Activated CD4-positive, alpha-beta T cell treated with anti-CD3 and anti-CD28 coated beads, Interleukin-2, Interleukin-6, amounts not matched to agents 100 ng/mL and 50 ng/mL, durations not matched to agents 16 hours and 8 hours (primary cell): ENCODE measurements around the gene SLIT3.
"Not testable (repeated sequence)": the region's sequence is repeated elsewhere in the genome, so short reads cannot be mapped to it uniquely, and the experiment has no call there.

Source experiments
- DNase-seq: peaks from one replicate; pipeline ENCODE4 v3.0.0-alpha.2; 2020

Gene SLIT3

DNA sequence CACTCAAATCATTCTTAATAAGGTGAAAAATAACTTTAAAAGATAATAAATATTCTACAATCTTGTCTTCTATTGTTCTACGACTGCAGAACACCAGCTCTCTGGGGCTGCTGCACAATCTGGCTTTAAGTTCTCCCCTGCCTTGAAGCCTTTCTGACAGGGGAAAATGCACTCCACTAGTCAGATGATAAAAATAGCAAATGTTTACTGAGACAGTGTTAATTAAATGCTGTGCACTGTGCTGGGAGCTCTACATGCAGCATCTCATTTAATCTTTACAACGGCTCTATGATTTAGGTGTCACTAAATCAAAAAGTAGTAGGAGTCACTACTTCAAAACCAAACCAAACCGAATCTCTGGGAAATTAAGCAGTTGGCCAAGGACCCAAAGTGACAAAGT lies 132.7 kb downstream of the SLIT3 start:
- DNase-seq: no peak

GRCh38 chr5:169166078-169166477 lies 134.9 kb downstream of the SLIT3 start:
- no peak for DNase-seq

GRCh38 chr5:169165052-169165451 lies 135.9 kb downstream of the SLIT3 start:
- DNase-seq: no peak

- no peak for DNase-seq
Observed at GRCh38 chr5:169164481-169164925, 136.4 kb downstream of the SLIT3 start.

DNA sequence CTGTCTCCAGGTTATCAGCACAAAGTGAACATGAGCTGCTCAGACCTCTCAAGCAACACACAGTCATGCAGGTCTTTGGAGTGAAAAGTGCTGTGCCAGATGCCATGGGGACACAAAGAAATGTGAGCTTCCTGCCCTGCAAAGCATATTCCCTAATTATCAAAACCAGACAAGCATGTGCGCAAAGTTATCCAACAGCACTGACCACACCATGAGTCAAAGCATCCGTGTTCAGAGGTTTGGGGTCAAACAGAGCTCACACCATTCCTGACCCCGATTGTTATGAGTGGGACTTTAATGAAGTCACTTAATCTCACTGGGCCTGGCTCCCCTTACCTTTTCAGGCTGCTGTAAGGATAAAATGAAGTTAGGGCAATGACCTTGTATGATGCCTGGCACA lies 138.5 kb downstream of the SLIT3 start:
- no peak for DNase-seq

GRCh38 chr5:169161022-169161680 lies 139.8 kb downstream of the SLIT3 start:
- DNase-seq: no peak

GRCh38 chr5:169160405-169160901 lies 140.5 kb downstream of the SLIT3 start:
- no peak for DNase-seq

- no peak for DNase-seq
Observed at GRCh38 chr5:169158764-169159163, 142.2 kb downstream of the SLIT3 start.

GRCh38 chr5:169157064-169157463 lies 143.9 kb downstream of the SLIT3 start:
- no peak for DNase-seq

DNA sequence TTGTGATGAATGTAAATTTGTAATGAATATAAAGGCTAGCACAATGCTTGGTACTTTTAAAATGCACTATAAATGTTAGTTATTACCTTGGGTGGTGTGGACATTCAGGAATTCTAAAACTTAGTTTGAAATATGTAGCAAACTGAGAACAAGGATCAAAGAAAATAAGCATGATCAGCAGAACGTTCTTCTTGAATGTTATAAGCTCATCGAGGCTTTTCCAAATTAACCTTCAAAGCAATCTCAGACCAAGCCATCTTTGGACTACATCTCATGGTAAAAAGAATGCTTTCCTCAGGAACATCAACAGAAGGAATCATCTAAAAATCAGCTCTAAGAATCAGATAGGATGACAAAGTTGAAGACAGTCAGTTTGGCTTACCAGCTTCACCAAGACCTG lies 146.3 kb downstream of the SLIT3 start:
- DNase-seq: no peak

DNA sequence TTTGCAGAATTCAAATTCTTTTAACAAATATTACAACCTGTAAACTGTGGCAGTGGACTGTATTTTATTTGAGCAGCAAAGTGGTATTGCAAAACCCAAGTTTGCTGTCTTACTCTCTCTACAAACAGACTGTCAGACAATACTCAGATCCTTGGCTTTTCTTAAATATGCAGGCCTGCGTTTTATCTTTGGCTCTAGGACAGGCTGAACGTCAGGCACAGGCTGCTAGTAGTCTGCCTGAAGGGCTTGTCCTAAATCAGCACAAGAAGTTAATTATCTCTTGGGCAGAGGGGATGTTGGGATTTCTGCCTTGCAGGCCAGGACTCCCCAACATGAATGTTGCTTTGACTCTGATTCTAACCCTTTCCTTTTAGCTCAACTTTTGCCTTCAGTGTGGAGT lies 147.5 kb downstream of the SLIT3 start:
- no peak for DNase-seq

- no peak for DNase-seq
Observed at GRCh38 chr5:169152946-169153345, 148.0 kb downstream of the SLIT3 start.

GRCh38 chr5:169152453-169152852 lies 148.5 kb downstream of the SLIT3 start:
- DNase-seq: no peak

DNA sequence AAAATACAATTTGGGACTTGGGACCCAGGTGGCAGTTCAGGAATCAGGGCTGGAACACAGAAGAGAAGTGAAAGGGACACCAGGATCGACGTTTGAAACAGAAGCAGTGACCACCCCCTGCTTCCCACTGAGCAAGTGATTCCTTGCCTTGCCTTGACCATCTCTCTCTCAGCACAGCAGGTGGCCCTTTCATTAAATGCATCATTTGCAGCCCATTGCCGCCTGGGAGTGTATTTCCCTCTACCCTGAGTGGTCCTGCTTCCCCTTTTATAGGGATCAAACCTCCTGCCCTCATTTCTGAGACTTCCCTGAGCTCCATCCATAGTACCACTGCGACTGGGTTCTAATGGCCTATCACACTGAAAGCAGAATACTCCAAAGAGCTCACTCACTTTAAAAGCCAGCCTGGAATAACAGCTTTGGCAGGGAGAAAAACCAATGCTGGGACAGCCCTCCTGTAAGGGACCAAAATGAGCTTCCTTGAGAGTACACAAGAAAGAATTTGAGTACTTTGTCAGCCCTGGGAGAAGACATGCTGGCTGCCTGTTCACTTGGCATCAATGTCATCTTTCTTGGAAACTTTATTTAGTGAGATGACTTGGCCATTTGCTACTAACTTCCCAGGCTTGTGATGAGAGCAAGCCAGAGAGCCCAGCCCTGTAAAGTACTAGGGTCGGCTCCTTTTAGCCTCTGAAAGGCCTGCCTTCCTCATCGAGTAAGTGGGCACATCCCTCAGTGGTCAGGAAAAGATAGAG lies 149.7 kb downstream of the SLIT3 start:
- DNase-seq: no peak

GRCh38 chr5:169150108-169150507 lies 150.8 kb downstream of the SLIT3 start:
- no peak for DNase-seq

- no peak for DNase-seq
Observed at GRCh38 chr5:169149317-169149716, 151.6 kb downstream of the SLIT3 start.

DNA sequence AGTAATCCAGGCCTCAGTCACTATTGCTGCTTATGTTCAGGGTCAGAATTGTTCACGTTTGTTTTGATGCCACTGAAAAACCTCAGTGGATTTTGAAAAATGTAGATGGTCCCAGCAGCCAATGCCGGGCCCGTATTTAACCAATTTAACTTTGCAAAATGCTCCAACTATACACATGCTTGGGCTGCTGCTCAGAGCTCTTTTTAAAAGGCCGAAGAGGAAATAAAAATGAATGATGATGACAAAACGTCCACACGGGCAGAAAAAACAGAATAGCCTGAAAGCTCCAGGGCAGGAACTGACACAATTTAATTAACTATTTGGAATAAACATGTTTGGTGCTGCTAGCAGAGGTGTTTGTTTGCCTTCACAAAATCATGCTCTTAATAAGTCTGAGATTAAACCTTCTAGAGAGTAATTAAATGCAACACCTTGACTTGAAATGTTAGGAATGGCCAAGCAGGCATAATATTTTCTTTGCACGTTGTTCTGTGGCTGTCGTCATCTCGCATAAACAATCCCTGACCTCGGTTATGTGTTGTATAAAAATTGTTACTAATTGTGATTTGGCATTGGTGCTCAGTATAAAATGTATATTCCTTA lies 152.7 kb downstream of the SLIT3 start:
- no peak for DNase-seq

DNA sequence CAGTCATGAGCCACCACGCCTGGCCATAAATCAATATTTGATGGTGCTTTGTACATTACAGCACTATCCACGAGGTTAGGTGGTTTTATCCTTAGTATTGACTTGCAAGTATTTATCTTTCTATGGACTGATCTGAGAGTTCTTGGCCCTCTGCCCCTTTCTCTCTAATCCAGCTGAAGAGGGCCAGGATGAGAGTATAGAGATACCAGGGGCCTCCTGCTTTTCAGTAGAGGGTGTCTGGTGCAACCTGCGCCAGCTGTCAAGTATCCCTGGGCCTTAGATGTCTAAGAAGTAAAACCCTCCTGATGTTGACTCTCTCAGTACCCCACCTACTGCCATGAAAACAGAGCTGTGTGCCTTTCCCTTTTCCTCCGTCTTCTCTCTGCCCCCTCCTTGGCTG lies 153.4 kb downstream of the SLIT3 start:
- DNase-seq: no peak

DNA sequence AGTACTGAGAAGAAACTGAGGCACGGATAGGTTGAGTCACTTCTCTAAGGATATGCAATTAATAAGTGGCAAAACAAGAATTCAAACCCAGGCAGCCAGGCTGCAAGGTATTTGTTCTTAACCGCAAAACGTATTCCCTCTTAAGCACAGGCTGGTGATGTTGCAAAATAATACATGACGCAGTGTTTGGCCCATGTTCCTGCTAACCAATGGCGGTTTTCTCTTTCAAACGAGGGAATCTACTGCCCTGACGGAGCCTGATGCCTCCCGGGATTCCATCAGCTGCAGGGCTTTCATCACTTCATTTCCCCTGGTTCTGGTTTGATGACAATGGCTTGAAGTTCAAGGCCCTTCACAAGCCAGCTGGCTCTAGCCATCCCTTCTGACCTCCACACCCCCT lies 154.8 kb downstream of the SLIT3 start:
- DNase-seq: no peak

DNA sequence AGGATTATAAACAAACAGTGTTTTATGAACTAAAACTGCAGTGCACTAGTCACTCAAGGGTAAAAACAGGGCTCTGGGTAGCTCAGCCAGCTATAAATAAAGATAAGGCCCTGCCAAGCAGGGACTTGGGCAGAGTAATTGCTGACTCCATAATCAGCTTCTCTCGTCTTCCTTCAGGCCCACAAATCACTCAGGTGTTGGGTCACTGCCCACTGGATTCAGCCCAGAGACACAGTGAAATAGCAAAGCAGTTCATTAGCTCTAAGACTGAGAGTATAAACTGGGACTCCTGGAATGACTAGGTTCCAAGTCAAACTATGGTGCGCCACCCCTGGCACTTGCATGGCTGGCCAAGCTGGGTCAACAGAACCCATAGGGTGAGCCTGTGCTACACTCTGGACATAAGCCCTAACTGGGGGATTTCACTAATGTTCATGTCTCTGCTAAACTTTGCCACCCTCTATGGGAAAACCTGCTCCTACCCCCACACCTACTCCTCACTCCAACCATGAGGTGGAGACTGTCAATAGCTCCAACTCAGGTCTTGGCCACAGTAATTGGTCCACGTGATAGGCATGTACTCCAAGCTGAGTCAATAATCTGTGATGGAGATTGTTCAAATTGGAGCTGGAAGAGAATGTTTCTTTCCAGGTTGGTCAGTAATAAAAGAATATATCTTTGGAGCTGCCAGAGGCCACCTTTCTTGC lies 158.5 kb downstream of the SLIT3 start:
- DNase-seq: no peak

GRCh38 chr5:169140215-169140614 lies 160.7 kb downstream of the SLIT3 start:
- DNase-seq: not testable (repeated sequence)

DNA sequence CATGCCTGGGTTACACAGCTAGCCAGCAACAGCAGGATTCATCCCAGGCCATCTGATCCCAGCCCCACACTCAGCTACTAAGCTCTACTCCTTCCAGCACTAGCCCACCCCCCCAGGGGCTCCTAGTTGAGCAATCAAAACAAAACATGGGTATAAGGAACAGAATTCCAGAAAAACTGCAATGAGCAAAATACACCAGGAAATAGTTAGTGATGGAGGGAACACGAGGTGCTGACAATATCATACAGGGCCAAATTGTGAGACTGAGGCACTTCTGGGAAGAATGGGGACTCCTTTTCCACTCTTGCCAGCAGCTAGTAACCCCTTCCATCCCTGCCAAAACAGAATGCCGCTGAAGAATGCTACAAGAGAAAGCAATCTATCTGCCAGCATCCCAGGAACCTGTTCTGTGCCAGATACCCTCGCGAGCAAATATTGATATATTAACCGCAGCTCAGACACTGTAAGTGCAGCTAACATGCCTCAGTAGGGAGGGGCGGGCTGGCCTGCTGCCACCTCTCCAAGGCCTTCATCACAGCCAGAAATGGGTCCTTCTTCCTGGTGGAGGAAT lies 161.4 kb downstream of the SLIT3 start:
- DNase-seq: no peak

DNA sequence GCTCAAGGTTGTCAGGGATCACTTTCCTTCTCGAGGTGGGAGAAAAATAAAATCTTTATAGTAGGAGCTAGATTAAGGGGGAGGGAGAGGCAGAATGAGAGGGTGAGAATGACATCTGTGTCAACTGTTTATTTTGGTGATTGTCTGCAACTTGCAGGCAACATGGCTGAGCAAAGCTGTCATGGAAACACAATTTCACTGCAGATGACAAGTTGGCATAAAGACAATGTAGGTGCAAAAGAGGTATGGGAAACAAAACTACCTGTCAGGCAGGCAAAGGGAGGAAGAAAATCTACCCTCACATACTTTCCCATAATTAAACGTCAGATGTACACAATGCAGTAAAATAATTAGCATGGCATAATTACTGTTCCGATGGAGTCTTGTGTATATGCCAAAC lies 167.4 kb downstream of the SLIT3 start:
- DNase-seq: no peak
